ENCODE measurements around the gene HJURP. TPM values are rescaled to one million over a fixed set of nuclear protein-coding genes. Genes with fewer than 3 reads are reported as not detected.

The HJURP gene
- polyA plus RNA-seq, 1 donor (not counting 4 experiments of a cell fraction or from before 2014, with no cell fraction given): 20.2 TPM

DNA sequence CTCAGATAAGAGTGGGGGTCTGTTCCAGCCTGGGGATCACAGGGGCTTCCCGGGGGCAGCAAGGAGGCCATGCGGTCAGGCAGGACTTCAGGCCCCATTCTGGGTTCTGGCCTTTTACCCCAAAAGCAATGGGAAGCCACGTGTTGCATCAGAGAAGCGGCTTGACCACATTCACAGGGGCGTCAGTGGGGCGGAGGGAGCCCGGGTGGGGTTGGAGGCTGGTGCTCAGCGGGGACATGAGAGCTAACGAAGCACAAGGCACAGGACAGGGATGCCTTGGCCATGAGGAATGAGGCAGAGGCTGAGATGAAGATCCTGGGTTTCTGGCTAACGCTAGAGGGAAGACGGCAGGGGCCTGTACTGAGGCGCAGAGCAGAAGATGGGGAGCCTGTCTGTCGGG lies 6.1 kb downstream of the HJURP start:
- peaks cover 0 to 57% of the 10 kb centered on the region in 2 experiments for H3K36me3 ChIP-seq (ENCODE audit: control insufficient read depth in 2 of 2, extremely low read depth in 1 of 2, insufficient read depth in 2 of 2, low read length in 2 of 2)
- TF ChIP-seq CTCF (optimal IDR thresholded peaks at IDR 0.05 in 1 of 3, IDR thresholded peaks at IDR 0.05 in 1 of 3, conservative IDR thresholded peaks at IDR 0.05 in 1 of 3; ENCODE audit: extremely low read depth in 1 of 3, insufficient read depth in 2 of 3, low read length in 3 of 3) (no peak), EZH2 (IDR thresholded peaks at IDR 0.05; ENCODE audit: low read length) (no peak)
- dilution Hi-C loops (cut with MboI; ENCODE audit: extremely low pct_ligation_motif_present, low sequenced_read_pairs): no loop called here
- DNase-seq (ENCODE audit: low read depth, low spot score) (no peak), FAIRE-seq (no peak)
- H3K4me1 ChIP-seq (ENCODE audit: control insufficient read depth, extremely low read depth, insufficient read depth, low read length): peaks cover 12% of the 10 kb centered on the region
- no peak overlapping the region for H3K4me2 ChIP-seq (ENCODE audit: control insufficient read depth, extremely low read depth, insufficient read depth, low read depth, low read length)
- no peaks in the 10 kb centered on the region for H3K9me3 ChIP-seq (ENCODE audit: control insufficient read depth, low read depth, low read length)
- H2AFZ ChIP-seq (ENCODE audit: control insufficient read depth, low read length): no peak overlapping the region
- no peaks in the 10 kb centered on the region for H3K27me3 ChIP-seq (ENCODE audit: control insufficient read depth, extremely low read depth, insufficient read depth, low read length)
- H3K9me1 ChIP-seq (ENCODE audit: control insufficient read depth, extremely low read depth, insufficient read depth, low read length): no peaks in the 10 kb centered on the region
- H4K20me1 ChIP-seq (ENCODE audit: control insufficient read depth, extremely low read depth, insufficient read depth, low read length): peaks cover 3% of the 10 kb centered on the region
- H3K27ac ChIP-seq (ENCODE audit: control insufficient read depth, insufficient read depth, low read length): no peak overlapping the region
- H3K79me2 ChIP-seq (ENCODE audit: control insufficient read depth, insufficient read depth, low read length): peaks cover 74% of the 10 kb centered on the region
- H3K4me3 ChIP-seq (ENCODE audit: control insufficient read depth in 2 of 3, extremely low read depth in 1 of 3, insufficient read depth in 2 of 3, low read depth in 1 of 3, low read length in 3 of 3): no peak overlapping the region
- H3K9ac ChIP-seq (ENCODE audit: control insufficient read depth, extremely low read depth, insufficient read depth, low read length): no peak overlapping the region

- Histone ChIP-seq H3K27ac (ENCODE audit: control insufficient read depth, insufficient read depth, low read length) (no peak overlapping the region), H3K4me2 (ENCODE audit: control insufficient read depth, extremely low read depth, insufficient read depth, low read depth, low read length) (no peak overlapping the region), H3K9me3 (ENCODE audit: control insufficient read depth, low read depth, low read length) (no peaks in the 10 kb centered on the region), H2AFZ (ENCODE audit: control insufficient read depth, low read length) (no peak overlapping the region), H3K36me3 (ENCODE audit: control insufficient read depth in 2 of 2, extremely low read depth in 1 of 2, insufficient read depth in 2 of 2, low read length in 2 of 2) (peaks cover 0 to 63% of the 10 kb centered on the region in 2 experiments), H3K79me2 (ENCODE audit: control insufficient read depth, insufficient read depth, low read length) (peaks cover 69% of the 10 kb centered on the region), H3K9me1 (ENCODE audit: control insufficient read depth, extremely low read depth, insufficient read depth, low read length) (no peaks in the 10 kb centered on the region), H3K27me3 (ENCODE audit: control insufficient read depth, extremely low read depth, insufficient read depth, low read length) (no peaks in the 10 kb centered on the region), H3K9ac (ENCODE audit: control insufficient read depth, extremely low read depth, insufficient read depth, low read length) (no peak overlapping the region), H3K4me1 (ENCODE audit: control insufficient read depth, extremely low read depth, insufficient read depth, low read length) (peaks cover 3% of the 10 kb centered on the region), H4K20me1 (ENCODE audit: control insufficient read depth, extremely low read depth, insufficient read depth, low read length) (peaks cover 3% of the 10 kb centered on the region), H3K4me3 (ENCODE audit: control insufficient read depth in 2 of 3, extremely low read depth in 1 of 3, insufficient read depth in 2 of 3, low read depth in 1 of 3, low read length in 3 of 3) (no peak overlapping the region)
- FAIRE-seq (no peak), DNase-seq (ENCODE audit: low read depth, low spot score) (no peak)
- TF ChIP-seq CTCF (optimal IDR thresholded peaks at IDR 0.05 in 1 of 3, IDR thresholded peaks at IDR 0.05 in 1 of 3, conservative IDR thresholded peaks at IDR 0.05 in 1 of 3; ENCODE audit: extremely low read depth in 1 of 3, insufficient read depth in 2 of 3, low read length in 3 of 3): no peak
- no peak for TF ChIP-seq EZH2 (IDR thresholded peaks at IDR 0.05; ENCODE audit: low read length)
- dilution Hi-C loops (cut with MboI; ENCODE audit: extremely low pct_ligation_motif_present, low sequenced_read_pairs): no loop called here
Observed at GRCh38 chr2:233847248-233847898, 7.0 kb downstream of the HJURP start.

Data from keratinocyte (primary cell).